ENCODE results near the gene STK33.

DNA sequence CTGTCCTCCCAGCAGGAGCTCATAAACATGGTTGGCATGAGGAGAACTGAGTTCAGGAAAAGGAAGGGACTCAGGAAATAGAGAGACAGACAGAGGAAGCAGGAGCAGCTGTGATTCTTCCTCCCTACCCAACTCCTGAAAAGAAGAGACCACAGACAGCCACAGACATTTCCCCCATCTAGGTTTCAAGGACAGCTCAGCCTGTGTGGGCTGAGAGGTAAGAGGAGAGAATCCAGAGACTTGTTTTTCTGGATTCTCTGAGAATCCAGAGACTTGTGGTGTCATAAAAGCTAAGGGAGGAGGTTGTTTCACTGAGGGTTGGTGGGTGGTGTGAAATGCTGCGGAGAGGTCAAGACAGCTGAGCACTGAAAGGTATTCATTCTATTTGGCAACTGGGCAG, 19.0 kb upstream of the STK33 start:
- TF ChIP-seq, protein P1, sequence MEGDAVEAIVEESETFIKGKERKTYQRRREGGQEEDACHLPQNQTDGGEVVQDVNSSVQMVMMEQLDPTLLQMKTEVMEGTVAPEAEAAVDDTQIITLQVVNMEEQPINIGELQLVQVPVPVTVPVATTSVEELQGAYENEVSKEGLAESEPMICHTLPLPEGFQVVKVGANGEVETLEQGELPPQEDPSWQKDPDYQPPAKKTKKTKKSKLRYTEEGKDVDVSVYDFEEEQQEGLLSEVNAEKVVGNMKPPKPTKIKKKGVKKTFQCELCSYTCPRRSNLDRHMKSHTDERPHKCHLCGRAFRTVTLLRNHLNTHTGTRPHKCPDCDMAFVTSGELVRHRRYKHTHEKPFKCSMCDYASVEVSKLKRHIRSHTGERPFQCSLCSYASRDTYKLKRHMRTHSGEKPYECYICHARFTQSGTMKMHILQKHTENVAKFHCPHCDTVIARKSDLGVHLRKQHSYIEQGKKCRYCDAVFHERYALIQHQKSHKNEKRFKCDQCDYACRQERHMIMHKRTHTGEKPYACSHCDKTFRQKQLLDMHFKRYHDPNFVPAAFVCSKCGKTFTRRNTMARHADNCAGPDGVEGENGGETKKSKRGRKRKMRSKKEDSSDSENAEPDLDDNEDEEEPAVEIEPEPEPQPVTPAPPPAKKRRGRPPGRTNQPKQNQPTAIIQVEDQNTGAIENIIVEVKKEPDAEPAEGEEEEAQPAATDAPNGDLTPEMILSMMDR (IDR thresholded peaks at IDR 0.05; ENCODE audit: borderline replicate concordance, extremely low read depth, low read length, poor library complexity, severe bottlenecking) = no peak
- no peak for TF ChIP-seq EZH2 (IDR thresholded peaks at IDR 0.05; ENCODE audit: borderline replicate concordance, low read depth, low read length, severe bottlenecking)
